NCI-H510A treated with DMSO at 0.1 percent for 48 hours (cell line): Measurements from ENCODE around the gene TRIM56.
"Not testable (repeated sequence)": the region's sequence is repeated elsewhere in the genome, so short reads cannot be mapped to it uniquely, and the experiment has no call there.

Experiments used
- DNase-seq: peaks from one replicate; lab custom pipeline; 2025; lab: John Stamatoyannopoulos, UW

The TRIM56 gene

GRCh38 chr7:101089876-101090275, 4.6 kb downstream of the TRIM56 start:
- DNase-seq, result no peak

GRCh38 chr7:101092266-101092905, 7.1 kb downstream of the TRIM56 start:
- DNase-seq, result not testable (repeated sequence)

- DNase-seq, result no peak
Measured at GRCh38 chr7:101093906-101094305, 8.6 kb downstream of the TRIM56 start.

- no peak for DNase-seq
Measured at GRCh38 chr7:101094376-101094775, 9.1 kb downstream of the TRIM56 start.

GRCh38 chr7:101094791-101095375, 9.6 kb downstream of the TRIM56 start:
- peak; percentile 2 for DNase-seq

GRCh38 chr7:101096331-101096956, 11.2 kb downstream of the TRIM56 start:
- no peak for DNase-seq

GRCh38 chr7:101096957-101097347, 11.7 kb downstream of the TRIM56 start:
- DNase-seq, result no peak

- DNase-seq, result no peak
Measured at GRCh38 chr7:101097561-101097960, 12.3 kb downstream of the TRIM56 start.

- no peak for DNase-seq
Measured at GRCh38 chr7:101099969-101100781, 14.9 kb downstream of the TRIM56 start.

GRCh38 chr7:101100858-101101847, 15.9 kb downstream of the TRIM56 start:
- DNase-seq, result no peak

- DNase-seq, result no peak
Measured at GRCh38 chr7:101102026-101102425, 16.7 kb downstream of the TRIM56 start.

- not testable (repeated sequence) for DNase-seq
Measured at GRCh38 chr7:101103701-101104100, 18.4 kb downstream of the TRIM56 start.

GRCh38 chr7:101104193-101104713, 19.0 kb downstream of the TRIM56 start:
- DNase-seq, result no peak

- no peak for DNase-seq
Measured at GRCh38 chr7:101104799-101105198, 19.5 kb downstream of the TRIM56 start.

- not testable (repeated sequence) for DNase-seq
Measured at GRCh38 chr7:101105248-101105647, 20.0 kb downstream of the TRIM56 start.

- no peak for DNase-seq
Measured at GRCh38 chr7:101106386-101106785, 21.1 kb downstream of the TRIM56 start.

GRCh38 chr7:101108330-101108857, 23.1 kb downstream of the TRIM56 start:
- DNase-seq, result no peak

GRCh38 chr7:101108961-101109360, 23.7 kb downstream of the TRIM56 start:
- DNase-seq, result no peak

- no peak for DNase-seq
Measured at GRCh38 chr7:101109368-101109767, 24.1 kb downstream of the TRIM56 start.

- DNase-seq, result no peak
Measured at GRCh38 chr7:101111261-101111660, 26.0 kb downstream of the TRIM56 start.

GRCh38 chr7:101112233-101112632, 27.0 kb downstream of the TRIM56 start:
- no peak for DNase-seq
